HepG2 (cell line): Measurements from ENCODE around the gene ZNF428. TPM values are rescaled to one million over a fixed set of nuclear protein-coding genes. Genes with fewer than 3 reads are reported as not detected.

Source experiments
- ATAC-seq: fragments of 200-7000 bp; cut with Tn5 transposase; 3 replicates; pipeline ENCODE4 v1.9.1; 2020; ENCODE audit warnings: mild to moderate bottlenecking, moderate library complexity
- BruUV-seq: library from RNA; stranded (reverse); fragments of 400-500 nt; replicated peaks from 2 replicates; lab custom pipeline; 2021; lab: Mats Ljungman, UMichigan
- CTCF ChIA-PET: fragments of 300-600 bp; formaldehyde crosslinking; extraction: SDS; loops from one replicate; lab custom pipeline; 2021; ENCODE audit warnings: low total read pairs, inconsistent platforms, low intra/inter-chr PET ratio; lab: Yijun Ruan, JAX
- POLR2A ChIA-PET: fragments of 350-600 bp; sonication (Branson Sonifier 250); formaldehyde crosslinking; loops from one replicate; lab custom pipeline; 2020; ENCODE audit warnings: antibody characterized with exemption, inconsistent platforms; lab: Yijun Ruan, JAX
- DNase-seq: peaks from one replicate; pipeline ENCODE4 v3.0.0-alpha.2; 2015; ENCODE audit warnings: low spot score
- FAIRE-seq: peaks from 3 replicates; lab custom pipeline; 2011; peaks lifted over from hg19 to GRCh38; lab: Jason Lieb, UNC
- H2AFZ ChIP-seq: one replicate; pipeline ENCODE4 v1.6.1; 2011; ENCODE audit warnings: low read length, inconsistent platforms
- H3K27ac ChIP-seq: fragments of 300-600 bp; 3 replicates; pipeline ENCODE4 v1.8.0; 2011; ENCODE audit warnings: mixed run types, mild to moderate bottlenecking, mixed read lengths, low read length, inconsistent platforms; ENCODE audit not compliant: insufficient read depth; ENCODE audit errors: extremely low read length
- H3K27me3 ChIP-seq, 2 experiments: fragments of 200-600 bp in 1 of 2; 2 replicates in 1 of 2; 3 replicates in 1 of 2; pipeline versions ENCODE4 v1.6.0 to v1.8.0; 2011; ENCODE audit warnings: low read length in 2 of 2, mild to moderate bottlenecking in 2 of 2, moderate library complexity in 2 of 2, inconsistent platforms in 1 of 2; ENCODE audit not compliant: insufficient read depth in 2 of 2, control insufficient read depth in 1 of 2
- H3K36me3 ChIP-seq, 2 experiments: fragments of 200-600 bp in 1 of 2; replicated peaks in 1 of 2; 2 replicates in 1 of 2; 3 replicates in 1 of 2; pipeline versions ENCODE4 v1.5.1 to v1.8.0; 2011; ENCODE audit warnings: low read length in 2 of 2, inconsistent platforms in 1 of 2; ENCODE audit not compliant: insufficient read depth in 2 of 2, control insufficient read depth in 1 of 2
- H3K4me1 ChIP-seq: 2 replicates; pipeline ENCODE4 v1.5.1; 2012; ENCODE audit warnings: low read length, inconsistent platforms; ENCODE audit not compliant: insufficient read depth
- H3K4me2 ChIP-seq: 2 replicates; pipeline ENCODE4 v1.6.0; 2011; ENCODE audit warnings: low read depth, low read length, inconsistent platforms
- H3K4me3 ChIP-seq, 3 experiments: fragments of 200-600 bp in 1 of 3; sonication (generic), shearing (Covaris generic) in 1 of 3; replicated peaks in 1 of 3; 2 replicates each; pipeline ENCODE4 v1.5.1; 2011 to 2016; ENCODE audit warnings: low read length in 3 of 3, inconsistent platforms in 2 of 3, low read depth in 2 of 3, mild to moderate bottlenecking in 2 of 3, control low read depth in 1 of 3, mixed read lengths in 1 of 3; ENCODE audit not compliant: insufficient read depth in 1 of 3
- H3K79me2 ChIP-seq: one replicate; pipeline ENCODE4 v1.6.1; 2011; ENCODE audit warnings: low read length, inconsistent platforms; ENCODE audit not compliant: insufficient read depth
- H3K9ac ChIP-seq: 2 replicates; pipeline ENCODE4 v1.6.0; 2011; ENCODE audit warnings: mild to moderate bottlenecking, low read depth, low read length, inconsistent platforms; ENCODE audit not compliant: insufficient read depth
- H3K9me3 ChIP-seq: 2 replicates; pipeline ENCODE4 v1.5.1; 2012; ENCODE audit warnings: mild to moderate bottlenecking, low read length
- H4K20me1 ChIP-seq: 2 replicates; pipeline ENCODE4 v1.6.0; 2011; ENCODE audit warnings: inconsistent platforms, mild to moderate bottlenecking, low read length, moderate library complexity; ENCODE audit not compliant: insufficient read depth
- AKNA ChIP-seq: sonication (generic); formaldehyde crosslinking; IDR thresholded peaks from 2 replicates; pipeline ENCODE4 v1.4.0; 2020; ENCODE audit warnings: missing genetic modification reagents, borderline replicate concordance
- FOXK1 ChIP-seq: sonication (generic); formaldehyde crosslinking; IDR thresholded peaks from 2 replicates; pipeline ENCODE4 v1.4.0; 2020; ENCODE audit warnings: low read depth, missing genetic modification reagents, borderline replicate concordance
- HCFC1 ChIP-seq: fragments of 150-350 bp; IDR thresholded peaks from 2 replicates; pipeline ENCODE4 v1.6.1; 2014; ENCODE audit warnings: low read depth, low read length
- HDAC6 ChIP-seq: fragments of 200-600 bp; sonication (generic); IDR thresholded peaks from 2 replicates; pipeline ENCODE4 v1.7.0; 2017; ENCODE audit warnings: mild to moderate bottlenecking, antibody characterized with exemption, low read length, low read depth
- HOXD1 ChIP-seq: sonication (generic); formaldehyde crosslinking; IDR thresholded peaks from 2 replicates; pipeline ENCODE4 v1.5.0; 2020; ENCODE audit warnings: missing genetic modification reagents
- KLF12 ChIP-seq: sonication (generic); formaldehyde crosslinking; IDR thresholded peaks from 2 replicates; pipeline ENCODE4 v1.4.0; 2020; ENCODE audit warnings: missing genetic modification reagents, borderline replicate concordance
- PAXIP1 ChIP-seq: sonication (generic); formaldehyde crosslinking; conservative IDR thresholded peaks from 2 replicates; pipeline ENCODE4 v1.4.0; 2020; ENCODE audit warnings: mild to moderate bottlenecking, missing genetic modification reagents, moderate library complexity
- SMARCE1 ChIP-seq: fragments of 450-650 bp; IDR thresholded peaks from 2 replicates; pipeline ENCODE4 v1.6.1; 2017; ENCODE audit warnings: borderline replicate concordance
- TGIF2 ChIP-seq: IDR thresholded peaks from 2 replicates; pipeline ENCODE4 v1.6.1; 2016; ENCODE audit warnings: control low read depth, missing compliant biosample characterization
- ZBTB38 ChIP-seq: sonication (generic); formaldehyde crosslinking; IDR thresholded peaks from 2 replicates; pipeline ENCODE4 v1.5.1; 2020; ENCODE audit warnings: mild to moderate bottlenecking, missing genetic modification reagents
- ZNF30 ChIP-seq: sonication (generic); formaldehyde crosslinking; IDR thresholded peaks from 2 replicates; pipeline ENCODE4 v1.5.0; 2020; ENCODE audit warnings: mild to moderate bottlenecking, missing genetic modification reagents
- ZNF34 ChIP-seq: sonication (generic); formaldehyde crosslinking; IDR thresholded peaks from 2 replicates; pipeline ENCODE4 v1.4.0; 2020; ENCODE audit warnings: mild to moderate bottlenecking, missing genetic modification reagents, borderline replicate concordance
- WGBS: methylation state at CpG from one replicate; pipeline ENCODE4 v1.1.6; 2017; ENCODE audit warnings: low lambda C conversion rate; 5-methylcytosine and 5-hydroxymethylcytosine counted together
- in situ Hi-C: cut with HindIII; loops from 2 replicates; pipeline ENCODE4 v1.10.0; 2017; ENCODE audit warnings: low pct_unique_long_range_greater_than_20kb; ENCODE audit not compliant: extremely low pct_ligation_motif_present
- intact Hi-C: fragments of 100-400 bp; cut with micrococcal nuclease; formaldehyde crosslinking; loops from one replicate; pipeline ENCODE4 v1.10.0; 2022; ENCODE audit not compliant: unreplicated experiment
- polyA plus RNA-seq, 8 experiments: library from polyadenylated mRNA; depleted of rRNA in 3 of 8; stranded (reverse) in 7 of 8; unstranded in 1 of 8; fragments of >200 nt; fragmentation: Illumina TruSeq in 4 of 8; extraction: Trizol in 4 of 8; gene quantifications; 2 replicates each; pipeline versions ENCODE4 v1.2.1 to v1.2.3, GENCODE V29; 2011 to 2016; ENCODE audit warnings: low read depth in 4 of 8, missing spikeins in 1 of 8, mixed read lengths in 1 of 8; ENCODE audit not compliant: insufficient read depth in 1 of 8
- total RNA-seq, 5 experiments: library from RNA; depleted of rRNA; stranded (reverse); fragments of >200 nt; fragmentation: Illumina TruSeq; extraction: Trizol; gene quantifications; 2 replicates each; pipeline ENCODE4 v1.2.3, GENCODE V29; 2016; ENCODE audit warnings: low read depth in 1 of 5

The ZNF428 gene
- total and polyA plus RNA-seq, 2 of the 13 experiments (the other 11 are each of a cell fraction or from before 2014, with no cell fraction given) = 10.4 to 26.9 TPM

GRCh38 chr19:43651758-43652545, 32.5 kb upstream of the ZNF428 start:
- POLR2A ChIA-PET = interaction anchor here (1.0 to 1.6 kb wide), 3 partner anchors 16 to 97 kb away, joined by 3 to 6 read pairs (median 5); no protein-coding TSS in a partner anchor
- in situ Hi-C loops = loop anchor here (5.0 kb wide), 2 partner anchors 55 to 95 kb away; partner anchors contain the start of genes IRGQ and ZNF576
- TF ChIP-seq ZNF30 (CRISPR knock-in tag) (no peak), TGIF2 (CRISPR knock-in tag) (no peak), ZBTB38 (CRISPR knock-in tag) (no peak), ZNF34 (CRISPR knock-in tag) (no peak), PAXIP1 (CRISPR knock-in tag) (no peak), SMARCE1 (no peak), HOXD1 (CRISPR knock-in tag) (no peak), KLF12 (CRISPR knock-in tag) (no peak), FOXK1 (no peak), HCFC1 (no peak), AKNA (CRISPR knock-in tag) (no peak), HDAC6 (no peak)

More at GRCh38 chr19:43651758-43652545, 32.5 kb upstream of the ZNF428 start:
- Histone ChIP-seq H3K36me3 (no peaks in the 10 kb centered on the region), H3K4me2 (peak overlapping the region; percentile 74), H3K27me3 (no peaks in the 10 kb centered on the region), H3K79me2 (no peaks in the 10 kb centered on the region), H3K9ac (peak overlapping the region; percentile 70), H3K4me3 (peak overlapping the region; percentile 59 to 75 (median 69)), H3K27ac (peak overlapping the region; percentile 62), H3K9me3 (no peaks in the 10 kb centered on the region), H4K20me1 (no peaks in the 10 kb centered on the region), H2AFZ (peak overlapping the region; percentile 81), H3K4me1 (peaks cover 8% of the 10 kb centered on the region)
- CTCF ChIA-PET = interaction anchor here (1.1 to 2.1 kb wide), 4 partner anchors 57 to 220 kb away, joined by 3 to 14 read pairs (median 8); partner anchors contain the start of genes IRGQ and ZNF576
- ATAC-seq (peak; percentile 93), FAIRE-seq (peak; percentile 90), DNase-seq (peak; percentile 75)
- 24% methylated on average over 13 of the region's 14 CpGs for WGBS
- intact Hi-C loops = loop anchor here (1.0 to 2.0 kb wide), 3 partner anchors 55 to 117 kb away; partner anchors contain the start of genes IRGQ and ZNF576
- TSS peak; percentile 77 for BruUV-seq
